ENCODE results near the gene KNOP1. TPM values are rescaled to one million over a fixed set of nuclear protein-coding genes. Genes with fewer than 3 reads are reported as not detected.
A peak's percentile ranks its signal among the peaks of the same experiment; 100 is the strongest.

The KNOP1 gene
- total and polyA plus RNA-seq, 11 donors, result 6.3 to 12.1 (median 8.2) TPM

DNA sequence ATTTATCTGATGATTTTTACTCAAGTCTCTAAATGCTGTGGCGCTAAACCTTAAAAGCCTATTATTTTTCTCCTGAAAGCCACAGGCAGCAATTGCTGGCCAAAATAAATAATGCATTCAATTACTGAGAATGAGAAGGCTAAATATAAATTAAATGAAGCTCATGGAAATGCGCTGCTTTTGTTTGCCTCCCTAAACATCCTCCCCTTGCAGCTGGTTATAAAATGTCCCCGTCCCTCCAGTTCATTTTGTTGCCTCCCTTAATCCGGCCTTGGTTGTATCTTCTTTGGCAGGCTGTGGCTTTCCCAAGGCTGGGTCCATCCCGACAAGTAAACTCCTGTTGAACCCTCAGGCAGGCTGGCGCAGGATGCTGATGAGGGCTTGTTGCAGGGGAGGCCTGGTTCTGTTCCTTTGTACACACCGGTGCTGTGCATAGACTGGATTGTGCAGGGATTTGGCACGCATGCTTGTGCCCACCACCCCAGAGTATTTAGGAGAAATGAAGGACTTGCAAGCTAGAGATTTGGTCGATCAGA is 62.7 kb downstream of the KNOP1 start:
- intact Hi-C loops (cut with DNase I), result no loop called here
- Histone ChIP-seq H3K9me3 (no peaks in the 10 kb centered on the region), H3K4me1 (peaks cover 0 to 8% (median 0%) of the 10 kb centered on the region in 12 donors), H3K27ac (peak overlapping the region in 1 of 12 donors; percentile 18), H3K4me3 (no peak overlapping the region), H3K36me3 (peaks cover 0 to 90% (median 62%) of the 10 kb centered on the region in 9 donors), H3K27me3 (no peaks in the 10 kb centered on the region)
- no peak for ATAC-seq
- 82 to 92% (median 88%) methylated on average over 9 of the region's 9 CpGs for WGBS, 4 donors
- TF ChIP-seq CTCF (IDR thresholded peaks at IDR 0.05), result no peak
- DNase-seq, result no peak

- Histone ChIP-seq H3K4me1 (peaks cover 0 to 8% (median 0%) of the 10 kb centered on the region in 12 donors), H3K36me3 (peaks cover 0 to 94% (median 73%) of the 10 kb centered on the region in 9 donors), H3K4me3 (no peak overlapping the region), H3K27ac (no peak overlapping the region), H3K27me3 (no peaks in the 10 kb centered on the region), H3K9me3 (no peaks in the 10 kb centered on the region)
- no peak for TF ChIP-seq POLR2A (IDR thresholded peaks at IDR 0.05)
- TF ChIP-seq CTCF (IDR thresholded peaks at IDR 0.05), result no peak
- 94 to 98% (median 96%) methylated on average over 9 of the region's 9 CpGs for WGBS, 4 donors
- no peak for ATAC-seq
- intact Hi-C loops (cut with DNase I), result no loop called here
- DNase-seq, result no peak
Measured at GRCh38 chr16:19654147-19654546, 63.9 kb downstream of the KNOP1 start.

Other genes starting within 250 kb of the KNOP1 start
- gene GDE1, start 196.1 kb downstream of the KNOP1 start, total RNA-seq, result 100 to 1,000 TPM in 5 of 9 donors, 10 to 100 TPM in 4; 77.7 to 134 (median 109) TPM
- 10 to 100 TPM; 53.3 to 80.9 TPM for gene GDE1, start 196.1 kb downstream of the KNOP1 start, polyA plus RNA-seq
- 10 to 100 TPM in 3 of 9 donors, 1 to 10 TPM in 6; 5.6 to 13.5 (median 8.7) TPM for gene CCP110, start 194.3 kb downstream of the KNOP1 start, total RNA-seq
- 1 to 10 TPM; 3.1 to 5.3 TPM for gene CCP110, start 194.3 kb downstream of the KNOP1 start, polyA plus RNA-seq
- 10 to 100 TPM; 20.6 to 47.3 (median 27.0) TPM for gene VPS35L, start 162.5 kb downstream of the KNOP1 start, total RNA-seq
- gene VPS35L, start 162.5 kb downstream of the KNOP1 start, polyA plus RNA-seq, result 10 to 100 TPM; 13.7 to 17.8 TPM
- 10 to 100 TPM in 3 of 9 donors, 1 to 10 TPM in 6; 5.7 to 17.4 (median 9.0) TPM for gene IQCK, start within 50 bp of the KNOP1 start, total RNA-seq
- gene IQCK, start within 50 bp of the KNOP1 start, polyA plus RNA-seq, result 1 to 10 TPM; 5.6 to 9.6 TPM
- 100 to 1,000 TPM in 1 of 9 donors, 10 to 100 TPM in 8; 54.7 to 104 (median 77.9) TPM for gene GPRC5B, start 166.6 kb upstream of the KNOP1 start, total RNA-seq
- gene GPRC5B, start 166.6 kb upstream of the KNOP1 start, polyA plus RNA-seq, result 10 to 100 TPM; 43.0 to 97.5 TPM